ENCODE measurements around the gene CATSPERD. TPM values are rescaled to one million over a fixed set of nuclear protein-coding genes. Genes with fewer than 3 reads are reported as not detected.
"Not testable (repeated sequence)": the region's sequence is repeated elsewhere in the genome, so short reads cannot be mapped to it uniquely, and the experiment has no call there.

CATSPERD gene
- total RNA-seq, 2 experiments from 2014 or later: not detected

GRCh38 chr19:5775668-5776309 is 55.4 kb downstream of the CATSPERD start:
- CTCF ChIA-PET: interaction anchor here (0.7 kb wide), 1 partner anchor 146 kb away, joined by 4 read pairs; no protein-coding TSS in a partner anchor
- Mint-ChIP-seq H3K36me3 (ENCODE audit: low read depth) (no peaks in the 10 kb centered on the region), H3K4me1 (no peaks in the 10 kb centered on the region), H3K9me3 (no peaks in the 10 kb centered on the region), H3K4me3 (no peak overlapping the region), H3K27me3 (peaks cover 4% of the 10 kb centered on the region), H3K27ac (no peak overlapping the region)
- POLR2A ChIA-PET: no interaction called here
- no peak for DNase-seq

GRCh38 chr19:5778402-5778801 is 58.0 kb downstream of the CATSPERD start:
- no peaks in the 10 kb centered on the region for H3K36me3 Mint-ChIP-seq (ENCODE audit: low read depth)
- no peak for DNase-seq
- no peaks in the 10 kb centered on the region for H3K4me1 Mint-ChIP-seq
- H3K27ac Mint-ChIP-seq: no peak overlapping the region
- CTCF ChIA-PET: interaction anchor here (0.9 kb wide), 1 partner anchor 12 kb away, joined by 3 read pairs; no protein-coding TSS in a partner anchor
- POLR2A ChIA-PET: no interaction called here
- no peak overlapping the region for H3K4me3 Mint-ChIP-seq
- no peaks in the 10 kb centered on the region for H3K9me3 Mint-ChIP-seq
- peaks cover 1% of the 10 kb centered on the region for H3K27me3 Mint-ChIP-seq

GRCh38 chr19:5780916-5781315 is 60.5 kb downstream of the CATSPERD start:
- H3K4me3 Mint-ChIP-seq; H3K27me3 Mint-ChIP-seq; CTCF ChIA-PET; H3K36me3 Mint-ChIP-seq (ENCODE audit: low read depth); H3K27ac Mint-ChIP-seq; H3K9me3 Mint-ChIP-seq; POLR2A ChIA-PET; H3K4me1 Mint-ChIP-seq; DNase-seq: not testable (repeated sequence)

- peaks cover 8% of the 10 kb centered on the region for H3K36me3 Mint-ChIP-seq (ENCODE audit: low read depth)
- no peaks in the 10 kb centered on the region for H3K4me1 Mint-ChIP-seq
- ChIA-PET CTCF (interaction anchor here (1.4 kb wide), 1 partner anchor 93 kb away, joined by 4 read pairs; the partner anchor contains the start of gene RPL36), POLR2A (no interaction called here)
- H3K9me3 Mint-ChIP-seq: no peaks in the 10 kb centered on the region
- no peaks in the 10 kb centered on the region for H3K27me3 Mint-ChIP-seq
- no peak overlapping the region for H3K4me3 Mint-ChIP-seq
- no peak overlapping the region for H3K27ac Mint-ChIP-seq
- DNase-seq: no peak
These were observed 61.9 kb downstream of the CATSPERD start for GRCh38 chr19:5782322-5782721.

- no peak for DNase-seq
- H3K36me3 Mint-ChIP-seq (ENCODE audit: low read depth): peaks cover 12% of the 10 kb centered on the region
- H3K9me3 Mint-ChIP-seq: no peaks in the 10 kb centered on the region
- no peaks in the 10 kb centered on the region for H3K4me1 Mint-ChIP-seq
- H3K27me3 Mint-ChIP-seq: no peaks in the 10 kb centered on the region
- H3K4me3 Mint-ChIP-seq: no peak overlapping the region
- CTCF ChIA-PET: interaction anchor here (0.5 to 1.5 kb wide), 3 partner anchors 21 to 1702 kb away, joined by 4 to 6 read pairs (median 4); partner anchors contain the start of gene RPL36
- no peak overlapping the region for H3K27ac Mint-ChIP-seq
- POLR2A ChIA-PET: no interaction called here
These were observed 62.8 kb downstream of the CATSPERD start for GRCh38 chr19:5782945-5783919.

- no peaks in the 10 kb centered on the region for H3K4me1 Mint-ChIP-seq
- ChIA-PET POLR2A (no interaction called here), CTCF (interaction anchor here (0.5 kb wide), 1 partner anchor 100 kb away, joined by 3 read pairs; no protein-coding TSS in a partner anchor)
- H3K36me3 Mint-ChIP-seq (ENCODE audit: low read depth): peaks cover 19% of the 10 kb centered on the region
- no peaks in the 10 kb centered on the region for H3K27me3 Mint-ChIP-seq
- H3K4me3 Mint-ChIP-seq: no peak within 1 kb of the TSS
- H3K9me3 Mint-ChIP-seq: no peaks in the 10 kb centered on the region
- no peak within 1 kb of the TSS for H3K27ac Mint-ChIP-seq
- no peak for DNase-seq
These were observed 64.2 kb downstream of the CATSPERD start, which contains the start of gene PRR22 for GRCh38 chr19:5784581-5785147. Gene PRR22, minus strand, starts transcription at chr19:5784746. Its CDS starts 86 bp downstream, at chr19:5784660.

GRCh38 chr19:5785423-5785822 is 65.0 kb downstream of the CATSPERD start:
- Mint-ChIP-seq H3K4me1 (peaks cover 5% of the 10 kb centered on the region), H3K27ac (no peak overlapping the region), H3K9me3 (no peaks in the 10 kb centered on the region), H3K36me3 (ENCODE audit: low read depth) (peaks cover 26% of the 10 kb centered on the region), H3K27me3 (no peaks in the 10 kb centered on the region), H3K4me3 (no peak overlapping the region)
- ChIA-PET CTCF (no interaction called here), POLR2A (no interaction called here)
- no peak for DNase-seq

GRCh38 chr19:5786593-5787408 is 66.4 kb downstream of the CATSPERD start:
- no peak overlapping the region for H3K4me3 Mint-ChIP-seq
- no peak overlapping the region for H3K27ac Mint-ChIP-seq
- no peaks in the 10 kb centered on the region for H3K9me3 Mint-ChIP-seq
- CTCF ChIA-PET: no interaction called here
- DNase-seq: no peak
- no peaks in the 10 kb centered on the region for H3K27me3 Mint-ChIP-seq
- peaks cover 31% of the 10 kb centered on the region for H3K36me3 Mint-ChIP-seq (ENCODE audit: low read depth)
- H3K4me1 Mint-ChIP-seq: peaks cover 11% of the 10 kb centered on the region
- POLR2A ChIA-PET: no interaction called here

- Mint-ChIP-seq H3K27ac (no peak overlapping the region), H3K36me3 (ENCODE audit: low read depth) (peaks cover 31% of the 10 kb centered on the region), H3K9me3 (no peaks in the 10 kb centered on the region), H3K27me3 (no peaks in the 10 kb centered on the region), H3K4me1 (peaks cover 11% of the 10 kb centered on the region), H3K4me3 (no peak overlapping the region)
- ChIA-PET POLR2A (no interaction called here), CTCF (interaction anchor here (0.8 to 1.6 kb wide), 2 partner anchors 16 to 101 kb away, joined by 3 to 6 read pairs; no protein-coding TSS in a partner anchor)
- no peak for DNase-seq
These were observed 67.2 kb downstream of the CATSPERD start for GRCh38 chr19:5787409-5788182.

GRCh38 chr19:5788422-5788821 is 68.0 kb downstream of the CATSPERD start:
- POLR2A ChIA-PET: no interaction called here
- peaks cover 31% of the 10 kb centered on the region for H3K36me3 Mint-ChIP-seq (ENCODE audit: low read depth)
- no peaks in the 10 kb centered on the region for H3K27me3 Mint-ChIP-seq
- CTCF ChIA-PET: interaction anchor here (0.8 to 1.6 kb wide), 3 partner anchors 16 to 102 kb away, joined by 3 to 6 read pairs (median 3); no protein-coding TSS in a partner anchor
- no peak overlapping the region for H3K4me3 Mint-ChIP-seq
- no peaks in the 10 kb centered on the region for H3K9me3 Mint-ChIP-seq
- no peak for DNase-seq
- peaks cover 11% of the 10 kb centered on the region for H3K4me1 Mint-ChIP-seq
- H3K27ac Mint-ChIP-seq: no peak overlapping the region

- ChIA-PET POLR2A (interaction anchor here (0.6 kb wide), 1 partner anchor 692 kb away, joined by 3 read pairs; the partner anchor contains the start of gene DENND1C), CTCF (interaction anchor here (0.5 to 7.3 kb wide), 6 partner anchors 11 to 233 kb away, joined by 3 to 74 read pairs (median 4); partner anchors contain the start of gene NRTN)
- Mint-ChIP-seq H3K4me3 (peak overlapping the region; percentile 100), H3K4me1 (peaks cover 11% of the 10 kb centered on the region), H3K36me3 (ENCODE audit: low read depth) (peaks cover 31% of the 10 kb centered on the region), H3K9me3 (no peaks in the 10 kb centered on the region), H3K27ac (no peak overlapping the region), H3K27me3 (no peaks in the 10 kb centered on the region)
- DNase-seq: no peak
These were observed 68.9 kb downstream of the CATSPERD start for GRCh38 chr19:5789351-5789761.

All from activated CD4-positive, alpha-beta T cell treated with anti-CD3 and anti-CD28 coated beads, Interleukin-2, amount 10 ng/mL, durations not matched to agents 7 days and 5 days (primary cell).